Stimulated activated naive CD8-positive, alpha-beta T cell treated with anti-CD3 and anti-CD28 coated beads, Interleukin-15, amount 100 ng/mL, for 72 hours (primary cell): Measurements from ENCODE around the gene PPP1R26.

Experiments
- ATAC-seq: fragments of 150-1000 bp; cut with Tn5 transposase; 2 replicates; pipeline ENCODE4 v1.10.0; 2021; ENCODE audit warnings: mild to moderate bottlenecking, moderate library complexity
- DNase-seq, 2 donors: peaks; one replicate each; pipeline ENCODE4 v3.0.0; 2021 to 2022
- H3K27ac Mint-ChIP-seq, 2 donors: one replicate each; pipeline ENCODE4 v1.8.0; 2022; ENCODE audit warnings: mild to moderate bottlenecking in 2 of 2, mixed read lengths in 2 of 2, moderate library complexity in 2 of 2
- H3K27me3 Mint-ChIP-seq: one replicate; pipeline ENCODE4 v1.8.0; 2022; ENCODE audit warnings: mixed read lengths
- H3K4me1 Mint-ChIP-seq: one replicate; pipeline ENCODE4 v1.8.0; 2022; ENCODE audit warnings: mild to moderate bottlenecking, mixed read lengths
- H3K4me3 Mint-ChIP-seq, 2 donors: one replicate each; pipeline ENCODE4 v1.8.0; 2022; ENCODE audit warnings: mild to moderate bottlenecking in 2 of 2, mixed read lengths in 2 of 2, moderate library complexity in 1 of 2
- H3K9me3 Mint-ChIP-seq, 2 donors: one replicate each; pipeline ENCODE4 v1.8.0; 2022; ENCODE audit warnings: mixed read lengths in 2 of 2

The PPP1R26 gene

GRCh38 chr9:135515083-135515951 is 35.7 kb downstream of the PPP1R26 start:
- peak overlapping the region in 1 of 2 donors; percentile 31 for H3K27ac Mint-ChIP-seq
- DNase-seq = no peak

DNA sequence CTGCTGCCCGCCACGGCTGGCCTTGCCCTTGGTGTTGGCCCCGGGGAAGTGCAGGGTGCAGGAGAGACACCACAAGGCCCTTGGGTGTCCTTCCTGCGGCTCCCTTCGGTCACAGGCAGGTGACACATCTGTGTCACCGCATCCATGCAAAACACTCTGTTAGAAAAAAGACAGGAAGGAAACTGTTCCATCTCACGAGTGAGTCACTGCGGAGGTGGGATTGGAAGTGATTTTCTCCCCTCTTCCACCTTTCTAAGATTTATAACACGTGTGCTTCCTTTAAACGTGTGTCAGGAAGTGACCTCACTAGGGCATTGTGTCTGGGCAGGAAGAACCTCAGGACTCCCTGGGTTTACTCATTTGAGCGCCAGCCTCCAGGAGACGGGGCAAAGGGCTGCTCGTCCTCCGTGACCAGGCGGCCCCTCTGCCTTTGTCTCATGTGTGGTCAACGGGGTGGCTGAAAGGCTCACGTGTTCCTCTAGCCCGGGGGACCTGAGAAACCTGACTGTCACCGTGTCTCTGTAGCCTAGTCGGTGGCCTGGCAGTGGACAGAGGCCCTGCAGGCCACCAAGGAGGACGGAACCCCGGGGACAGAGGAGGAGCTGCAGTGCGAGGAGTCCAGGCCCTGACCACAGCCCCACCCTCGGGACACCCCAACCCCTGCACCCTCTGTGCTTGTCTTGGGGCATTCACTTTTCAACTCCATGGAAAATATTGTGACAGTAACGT is 36.7 kb downstream of the PPP1R26 start:
- DNase-seq (no peak), ATAC-seq (peak; percentile 33)
- Mint-ChIP-seq H3K27ac (peak overlapping the region in 1 of 2 donors; percentile 59), H3K4me3 (no peak overlapping the region), H3K4me1 (peaks cover 23% of the 10 kb centered on the region), H3K27me3 (peaks cover 35% of the 10 kb centered on the region), H3K9me3 (no peaks in the 10 kb centered on the region)

More at GRCh38 chr9:135515083-135515951, 35.7 kb downstream of the PPP1R26 start:
- ATAC-seq = no peak
- H3K9me3 Mint-ChIP-seq = no peaks in the 10 kb centered on the region
- peaks cover 28% of the 10 kb centered on the region for H3K27me3 Mint-ChIP-seq
- H3K4me1 Mint-ChIP-seq = peaks cover 27% of the 10 kb centered on the region
- H3K4me3 Mint-ChIP-seq = no peak overlapping the region

DNA sequence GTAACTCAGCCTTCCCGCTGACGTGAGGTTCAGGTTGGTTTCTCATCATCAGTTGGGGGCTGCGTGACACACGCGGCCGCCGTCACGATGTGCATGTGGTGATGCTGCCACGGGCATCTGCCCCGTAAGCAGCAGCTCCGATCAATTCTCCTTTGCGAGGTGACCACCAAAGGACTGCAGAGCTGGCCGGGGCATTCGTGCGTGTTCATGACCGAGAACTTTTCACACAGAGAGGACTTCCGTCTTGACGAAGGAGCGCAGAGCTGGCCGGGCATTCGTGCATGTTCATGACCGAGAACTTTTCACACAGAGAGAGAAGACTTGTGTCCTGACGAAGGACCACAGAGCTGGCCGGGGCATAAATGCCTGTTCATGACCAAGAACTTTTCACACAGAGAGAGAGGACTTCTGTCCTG is 37.8 kb downstream of the PPP1R26 start:
- H3K4me3 Mint-ChIP-seq = no peak overlapping the region
- DNase-seq (no peak), ATAC-seq (no peak)
- peaks cover 38% of the 10 kb centered on the region for H3K27me3 Mint-ChIP-seq
- no peaks in the 10 kb centered on the region for H3K9me3 Mint-ChIP-seq
- H3K27ac Mint-ChIP-seq = no peak overlapping the region
- peaks cover 16% of the 10 kb centered on the region for H3K4me1 Mint-ChIP-seq

DNA sequence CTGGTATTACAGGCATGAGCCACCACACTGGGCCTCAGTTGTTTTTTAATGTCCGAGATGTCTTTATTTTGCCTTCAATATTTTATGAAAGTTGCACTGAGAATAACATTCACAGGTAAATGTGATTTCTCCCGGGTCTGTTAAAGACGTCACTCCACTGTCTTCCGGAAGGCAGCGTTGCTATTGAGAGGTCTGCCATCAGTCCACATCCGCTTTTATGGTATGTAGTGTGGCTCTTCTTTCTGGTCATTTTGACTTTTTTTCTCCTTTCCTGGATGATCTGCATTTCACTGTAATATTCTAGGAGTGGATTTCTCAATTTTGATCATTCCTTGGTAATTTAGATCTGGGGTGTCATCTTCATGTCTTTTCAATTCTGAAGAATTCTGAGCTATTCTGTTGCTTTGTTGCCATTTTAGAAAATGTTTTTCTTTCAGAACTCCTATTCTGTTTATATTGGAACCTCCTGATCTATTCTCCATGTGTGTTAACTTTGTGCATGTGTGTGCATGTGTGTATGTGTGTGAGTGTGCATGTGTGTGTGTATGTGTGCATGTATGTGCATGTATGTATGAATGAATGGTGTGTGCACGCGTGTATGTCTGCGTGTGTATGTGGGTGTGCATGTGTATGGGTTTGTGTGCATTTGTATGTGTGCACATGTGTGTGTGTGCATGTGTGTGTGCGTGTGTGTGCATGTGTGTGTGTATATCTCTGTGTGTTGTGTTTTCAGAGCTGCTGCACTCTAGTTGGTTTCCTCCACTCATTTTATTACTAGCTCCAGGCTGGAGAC is 39.8 kb downstream of the PPP1R26 start:
- DNase-seq (no peak), ATAC-seq (no peak)
- Mint-ChIP-seq H3K27me3 (peaks cover 35% of the 10 kb centered on the region), H3K4me1 (peaks cover 10% of the 10 kb centered on the region), H3K4me3 (no peak overlapping the region), H3K27ac (no peak overlapping the region), H3K9me3 (no peaks in the 10 kb centered on the region)

GRCh38 chr9:135520916-135521607 is 41.5 kb downstream of the PPP1R26 start, which contains the start of gene LCN1:
TSS of gene LCN1 (plus strand) at chr9:135521440. CDS start at chr9:135521498, 58 bp downstream.
- peaks cover 35% of the 10 kb centered on the region for H3K27me3 Mint-ChIP-seq

DNA sequence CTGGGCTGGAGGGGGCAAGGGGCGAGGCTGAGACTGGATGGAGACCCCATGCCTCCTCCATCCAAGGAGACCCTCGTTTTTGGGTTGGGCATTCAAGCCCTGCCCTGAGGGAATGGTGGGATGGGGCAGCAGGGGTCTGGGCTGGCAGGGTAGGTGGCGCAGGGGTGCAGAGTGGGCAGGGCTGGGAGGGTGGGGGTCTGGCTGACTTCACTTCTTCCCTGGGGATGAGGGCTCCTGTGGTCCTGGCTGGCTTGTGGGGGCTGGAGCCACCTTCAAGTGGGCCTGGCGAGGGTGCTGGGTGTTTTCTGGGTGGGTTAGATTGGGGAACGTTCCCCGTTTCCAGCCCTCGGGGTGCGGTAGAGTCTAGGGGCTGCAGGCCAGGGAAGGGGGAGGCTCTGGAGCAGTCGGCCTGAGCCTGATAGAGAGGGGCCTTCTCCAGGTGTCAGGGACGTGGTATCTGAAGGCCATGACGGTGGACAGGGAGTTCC is 42.1 kb downstream of the PPP1R26 start:
- Mint-ChIP-seq H3K27ac (no peak overlapping the region), H3K4me1 (peaks cover under 1% of the 10 kb centered on the region), H3K27me3 (peaks cover 35% of the 10 kb centered on the region), H3K9me3 (no peaks in the 10 kb centered on the region), H3K4me3 (no peak overlapping the region)
- DNase-seq (no peak), ATAC-seq (no peak)

More at GRCh38 chr9:135520916-135521607, 41.5 kb downstream of the PPP1R26 start, which contains the start of gene LCN1:
- H3K27ac Mint-ChIP-seq = peak within 1 kb of the TSS; percentile 10 to 19
- ATAC-seq = no peak
- H3K9me3 Mint-ChIP-seq = no peaks in the 10 kb centered on the region
- DNase-seq = no peak
- peaks cover 6% of the 10 kb centered on the region for H3K4me1 Mint-ChIP-seq
- no peak within 1 kb of the TSS for H3K4me3 Mint-ChIP-seq

GRCh38 chr9:135522137-135522877 is 42.7 kb downstream of the PPP1R26 start:
- no peak overlapping the region for H3K4me3 Mint-ChIP-seq
- no peak for ATAC-seq
- H3K4me1 Mint-ChIP-seq = no peaks in the 10 kb centered on the region
- no peak for DNase-seq
- H3K9me3 Mint-ChIP-seq = no peaks in the 10 kb centered on the region
- H3K27me3 Mint-ChIP-seq = peaks cover 35% of the 10 kb centered on the region
- no peak overlapping the region for H3K27ac Mint-ChIP-seq

GRCh38 chr9:135522931-135523330 is 43.3 kb downstream of the PPP1R26 start:
- H3K27ac Mint-ChIP-seq = no peak overlapping the region
- H3K4me1 Mint-ChIP-seq = no peaks in the 10 kb centered on the region
- no peaks in the 10 kb centered on the region for H3K9me3 Mint-ChIP-seq
- peaks cover 35% of the 10 kb centered on the region for H3K27me3 Mint-ChIP-seq
- ATAC-seq (no peak), DNase-seq (no peak)
- H3K4me3 Mint-ChIP-seq = no peak overlapping the region

DNA sequence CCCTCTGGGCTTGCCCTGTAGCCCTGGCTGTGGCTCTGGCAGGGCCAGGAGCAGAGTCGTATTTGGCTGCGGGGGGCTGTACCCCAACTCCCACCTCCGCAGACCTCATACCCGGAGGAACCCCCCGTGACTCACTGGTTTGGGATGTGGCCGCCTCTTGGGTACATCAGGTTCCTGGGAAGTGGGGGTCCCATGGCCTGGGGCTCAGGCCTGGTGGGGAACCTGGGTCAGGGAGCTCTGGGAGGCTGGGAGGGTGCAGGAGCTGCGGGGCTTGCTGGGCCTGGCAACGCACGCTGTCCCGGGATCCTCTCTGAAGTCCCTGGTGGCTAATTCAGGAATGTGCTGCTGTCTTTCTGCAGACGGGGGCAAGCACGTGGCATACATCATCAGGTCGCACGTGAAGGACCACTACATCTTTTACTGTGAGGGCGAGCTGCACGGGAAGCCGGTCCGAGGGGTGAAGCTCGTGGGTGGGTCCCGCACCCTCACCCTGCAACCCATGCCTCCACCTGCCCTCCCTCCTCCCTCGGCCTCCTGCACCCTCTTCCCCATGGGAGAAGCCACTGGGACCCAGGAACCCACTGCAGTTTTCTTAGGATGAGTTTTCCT is 44.0 kb downstream of the PPP1R26 start:
- ATAC-seq (no peak), DNase-seq (no peak)
- Mint-ChIP-seq H3K4me1 (no peaks in the 10 kb centered on the region), H3K9me3 (no peaks in the 10 kb centered on the region), H3K4me3 (no peak overlapping the region), H3K27ac (no peak overlapping the region), H3K27me3 (peaks cover 31% of the 10 kb centered on the region)

DNA sequence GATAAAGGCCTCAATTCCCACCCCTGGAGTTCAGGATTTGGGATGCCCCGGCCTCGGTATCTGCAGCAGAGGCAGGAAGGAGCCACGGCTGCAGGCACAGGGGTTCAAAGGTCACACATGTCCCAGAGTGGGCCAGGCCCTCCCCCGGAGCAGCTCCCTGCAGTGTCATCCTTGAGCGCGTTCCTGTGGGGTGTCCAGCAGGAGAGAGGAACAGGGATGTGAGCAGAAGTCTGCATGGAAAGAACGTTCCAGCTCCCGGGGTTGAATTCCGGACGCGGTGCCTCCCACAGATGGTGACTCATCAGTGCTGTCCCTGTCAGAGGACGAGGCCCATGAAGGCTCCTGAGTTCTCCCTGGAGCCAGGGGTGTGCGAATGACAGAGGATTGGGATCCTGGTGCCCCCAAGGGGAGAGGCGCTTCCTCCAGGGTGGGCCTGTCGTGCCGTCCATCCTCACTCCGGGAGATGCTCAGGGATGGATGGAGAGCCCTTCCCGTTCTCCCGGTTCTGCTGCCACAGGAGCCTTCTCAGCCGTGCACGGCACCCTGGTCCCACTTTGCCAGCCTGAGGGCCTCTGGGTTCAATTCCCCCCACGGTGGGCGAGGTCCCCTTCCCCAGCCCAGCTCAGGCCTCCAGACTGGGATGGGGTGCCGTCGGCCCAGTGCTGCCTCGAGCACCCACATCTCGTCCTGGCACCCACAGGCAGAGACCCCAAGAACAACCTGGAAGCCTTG is 44.7 kb downstream of the PPP1R26 start:
- Mint-ChIP-seq H3K27me3 (peaks cover 25% of the 10 kb centered on the region), H3K27ac (no peak overlapping the region), H3K4me1 (no peaks in the 10 kb centered on the region), H3K9me3 (no peaks in the 10 kb centered on the region), H3K4me3 (no peak overlapping the region)
- ATAC-seq = no peak
- DNase-seq = no peak

- Mint-ChIP-seq H3K4me1 (no peaks in the 10 kb centered on the region), H3K27me3 (peaks cover 15% of the 10 kb centered on the region), H3K9me3 (no peaks in the 10 kb centered on the region), H3K27ac (no peak overlapping the region), H3K4me3 (no peak overlapping the region)
- ATAC-seq (no peak), DNase-seq (no peak)
Observed at GRCh38 chr9:135525241-135526088, 45.9 kb downstream of the PPP1R26 start.

GRCh38 chr9:135526089-135526729 is 46.6 kb downstream of the PPP1R26 start:
- Mint-ChIP-seq H3K27me3 (peaks cover 17% of the 10 kb centered on the region), H3K4me1 (no peaks in the 10 kb centered on the region), H3K9me3 (no peaks in the 10 kb centered on the region), H3K4me3 (no peak overlapping the region), H3K27ac (no peak overlapping the region)
- DNase-seq (no peak), ATAC-seq (no peak)
